Right atrium auricular region (tissue), 2 donors: ENCODE measurements around the gene SDE2. TPM values are rescaled to one million over a fixed set of nuclear protein-coding genes. Genes with fewer than 3 reads are reported as not detected.

ENCODE experiments used
- DNase-seq: peaks from one replicate; pipeline ENCODE4 v3.0.0-alpha.2; 2019; ENCODE audit warnings: low spot score
- H3K27ac ChIP-seq, 2 donors: fragments of 200-600 bp; sonication (generic); 1 replicate in 1 of 2; 2 replicates in 1 of 2; pipeline ENCODE4 v1.5.1; 2016 to 2019
- H3K27me3 ChIP-seq, 2 donors: fragments of 200-600 bp; sonication (generic); one replicate each; pipeline versions ENCODE4 v1.5.1 to v1.6.0; 2017 to 2019
- H3K36me3 ChIP-seq: fragments of 200-600 bp; sonication (generic); one replicate; pipeline ENCODE4 v1.5.1; 2016
- H3K4me1 ChIP-seq, 2 donors: fragments of 200-600 bp; sonication (generic); one replicate each; pipeline versions ENCODE4 v1.5.1 to v1.6.0; 2017 to 2019
- H3K4me3 ChIP-seq, 2 donors: fragments of 200-600 bp; sonication (generic); 1 replicate in 1 of 2; 2 replicates in 1 of 2; pipeline ENCODE4 v1.5.1; 2017 to 2019; ENCODE audit warnings: mild to moderate bottlenecking in 1 of 2, moderate library complexity in 1 of 2
- H3K9me3 ChIP-seq, 2 donors: fragments of 200-600 bp; sonication (generic); one replicate each; pipeline ENCODE4 v1.5.1; 2019
- CTCF ChIP-seq, 2 donors: fragments of 200-600 bp; sonication (generic); IDR thresholded peaks; one replicate each; pipeline ENCODE4 v1.5.1; 2019; ENCODE audit warnings: antibody characterized with exemption in 2 of 2
- total RNA-seq, 2 donors: library from RNA; depleted of rRNA; stranded (reverse); fragments of >200 nt; gene quantifications; one replicate each; pipeline ENCODE4 v1.1.0, GENCODE V29; 2016

Gene SDE2
- total RNA-seq, 2 donors from 2014 or later, result 15.5 to 16.3 TPM

GRCh38 chr1:225954753-225955152 lies 44.4 kb downstream of the SDE2 start:
- Histone ChIP-seq H3K27ac (no peak overlapping the region), H3K4me1 (no peaks in the 10 kb centered on the region), H3K4me3 (no peak overlapping the region), H3K36me3 (no peaks in the 10 kb centered on the region), H3K9me3 (no peaks in the 10 kb centered on the region), H3K27me3 (no peaks in the 10 kb centered on the region)
- TF ChIP-seq CTCF (IDR thresholded peaks at IDR 0.05), result no peak
- no peak for DNase-seq

- no peak for TF ChIP-seq CTCF (IDR thresholded peaks at IDR 0.05)
- no peak for DNase-seq
- Histone ChIP-seq H3K27ac (no peak overlapping the region), H3K9me3 (no peaks in the 10 kb centered on the region), H3K36me3 (no peaks in the 10 kb centered on the region), H3K27me3 (no peaks in the 10 kb centered on the region), H3K4me3 (no peak overlapping the region), H3K4me1 (no peaks in the 10 kb centered on the region)
Observed at GRCh38 chr1:225953315-225953714, 45.8 kb downstream of the SDE2 start.

GRCh38 chr1:225950905-225951497 lies 48.1 kb downstream of the SDE2 start:
- Histone ChIP-seq H3K9me3 (no peaks in the 10 kb centered on the region), H3K27ac (no peak overlapping the region), H3K27me3 (no peaks in the 10 kb centered on the region), H3K36me3 (no peaks in the 10 kb centered on the region), H3K4me3 (no peak overlapping the region), H3K4me1 (no peaks in the 10 kb centered on the region)
- no peak for TF ChIP-seq CTCF (IDR thresholded peaks at IDR 0.05)
- DNase-seq, result no peak

- Histone ChIP-seq H3K4me1 (no peaks in the 10 kb centered on the region), H3K9me3 (no peaks in the 10 kb centered on the region), H3K27me3 (no peaks in the 10 kb centered on the region), H3K4me3 (no peak overlapping the region), H3K36me3 (no peaks in the 10 kb centered on the region), H3K27ac (no peak overlapping the region)
- DNase-seq, result no peak
- TF ChIP-seq CTCF (IDR thresholded peaks at IDR 0.05), result no peak
Observed at GRCh38 chr1:225949041-225949440, 50.1 kb downstream of the SDE2 start.

GRCh38 chr1:225946803-225947202 lies 52.3 kb downstream of the SDE2 start:
- Histone ChIP-seq H3K4me3 (no peak overlapping the region), H3K27me3 (no peaks in the 10 kb centered on the region), H3K27ac (no peak overlapping the region), H3K9me3 (no peaks in the 10 kb centered on the region), H3K4me1 (peaks cover 0 to under 1% of the 10 kb centered on the region in 2 donors), H3K36me3 (no peaks in the 10 kb centered on the region)
- no peak for TF ChIP-seq CTCF (IDR thresholded peaks at IDR 0.05)
- no peak for DNase-seq

GRCh38 chr1:225946082-225946620 lies 53.0 kb downstream of the SDE2 start:
- Histone ChIP-seq H3K27ac (no peak overlapping the region), H3K36me3 (no peaks in the 10 kb centered on the region), H3K27me3 (no peaks in the 10 kb centered on the region), H3K4me3 (no peak overlapping the region), H3K4me1 (peaks cover 0 to 7% of the 10 kb centered on the region in 2 donors), H3K9me3 (no peaks in the 10 kb centered on the region)
- no peak for DNase-seq
- no peak for TF ChIP-seq CTCF (IDR thresholded peaks at IDR 0.05)
